ENCODE results near the gene EBLN2.

Gene EBLN2

GRCh38 chr3:73107215-73107614 lies 45.8 kb downstream of the EBLN2 start:
- TF ChIP-seq CTCF (IDR thresholded peaks at IDR 0.05; ENCODE audit: low read depth, low read length, poor library complexity, severe bottlenecking) = no peak
- TF ChIP-seq EZH2phosphoT487 (IDR thresholded peaks at IDR 0.05; ENCODE audit: borderline replicate concordance, low read length) = no peak
- no peaks in the 10 kb centered on the region for H3K79me2 ChIP-seq (ENCODE audit: control insufficient read depth, low read length)

GRCh38 chr3:73107676-73108187 lies 46.3 kb downstream of the EBLN2 start:
- no peak for TF ChIP-seq EZH2phosphoT487 (IDR thresholded peaks at IDR 0.05; ENCODE audit: borderline replicate concordance, low read length)
- no peak for TF ChIP-seq CTCF (IDR thresholded peaks at IDR 0.05; ENCODE audit: low read depth, low read length, poor library complexity, severe bottlenecking)
- H3K36me3 ChIP-seq (ENCODE audit: control insufficient read depth, low read length) = no peaks in the 10 kb centered on the region

More at GRCh38 chr3:73107215-73107614, 45.8 kb downstream of the EBLN2 start:
- H3K4me2 ChIP-seq (ENCODE audit: low read length) = no peak overlapping the region
- no peaks in the 10 kb centered on the region for H4K20me1 ChIP-seq (ENCODE audit: control insufficient read depth, insufficient read depth, low read depth, low read length)
- H3K4me3 ChIP-seq (ENCODE audit: low read length) = no peak overlapping the region
- H3K27ac ChIP-seq (ENCODE audit: low read depth, low read length) = no peak overlapping the region
- H3K9me2 ChIP-seq (replicated peaks; ENCODE audit: control insufficient read depth, low read length) = no peaks in the 10 kb centered on the region
- H3K4me1 ChIP-seq (ENCODE audit: control insufficient read depth, low read length) = no peaks in the 10 kb centered on the region
- no peaks in the 10 kb centered on the region for H3F3A ChIP-seq (ENCODE audit: control insufficient read depth, insufficient read depth)
- no peaks in the 10 kb centered on the region for H3K36me3 ChIP-seq (ENCODE audit: control insufficient read depth, low read length)
- no peaks in the 10 kb centered on the region for H3K9me3 ChIP-seq (ENCODE audit: control insufficient read depth, insufficient read depth, low read length)
- H3K27me3 ChIP-seq (ENCODE audit: control insufficient read depth, low read length) = no peaks in the 10 kb centered on the region

DNA sequence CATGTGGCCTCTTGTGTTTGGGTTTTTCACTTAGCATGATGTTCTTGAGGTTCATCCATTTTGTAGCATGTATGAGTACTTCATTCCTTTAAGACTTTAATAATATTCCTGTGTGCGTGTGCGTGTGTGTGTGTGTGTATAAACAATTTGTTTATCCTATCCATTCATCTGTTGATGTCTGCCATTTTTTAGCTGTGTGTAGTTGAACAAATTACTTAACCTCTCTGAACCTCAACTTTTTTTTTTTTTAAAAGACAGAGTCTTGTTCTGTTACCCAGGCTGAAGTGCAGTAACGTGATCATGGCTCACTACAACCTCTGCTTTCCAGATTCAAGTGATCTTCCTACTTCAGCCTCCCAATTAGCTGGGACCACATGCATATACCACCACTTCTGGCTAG lies 47.3 kb downstream of the EBLN2 start:
- H3K27ac ChIP-seq (ENCODE audit: low read depth, low read length) = no peak overlapping the region
- TF ChIP-seq EZH2phosphoT487 (IDR thresholded peaks at IDR 0.05; ENCODE audit: borderline replicate concordance, low read length) (no peak), CTCF (IDR thresholded peaks at IDR 0.05; ENCODE audit: low read depth, low read length, poor library complexity, severe bottlenecking) (no peak)
- no peaks in the 10 kb centered on the region for H3K27me3 ChIP-seq (ENCODE audit: control insufficient read depth, low read length)
- no peaks in the 10 kb centered on the region for H3K9me3 ChIP-seq (ENCODE audit: control insufficient read depth, insufficient read depth, low read length)
- no peaks in the 10 kb centered on the region for H3K9me2 ChIP-seq (replicated peaks; ENCODE audit: control insufficient read depth, low read length)
- no peaks in the 10 kb centered on the region for H3F3A ChIP-seq (ENCODE audit: control insufficient read depth, insufficient read depth)
- H3K4me3 ChIP-seq (ENCODE audit: low read length) = no peak overlapping the region
- H4K20me1 ChIP-seq (ENCODE audit: control insufficient read depth, insufficient read depth, low read depth, low read length) = no peaks in the 10 kb centered on the region
- no peaks in the 10 kb centered on the region for H3K79me2 ChIP-seq (ENCODE audit: control insufficient read depth, low read length)
- H3K4me1 ChIP-seq (ENCODE audit: control insufficient read depth, low read length) = no peaks in the 10 kb centered on the region
- H3K36me3 ChIP-seq (ENCODE audit: control insufficient read depth, low read length) = no peaks in the 10 kb centered on the region
- H3K4me2 ChIP-seq (ENCODE audit: low read length) = no peak overlapping the region

More at GRCh38 chr3:73107676-73108187, 46.3 kb downstream of the EBLN2 start:
- Histone ChIP-seq H3K4me2 (ENCODE audit: low read length) (no peak overlapping the region), H3K4me1 (ENCODE audit: control insufficient read depth, low read length) (no peaks in the 10 kb centered on the region), H3K27ac (ENCODE audit: low read depth, low read length) (no peak overlapping the region), H3K79me2 (ENCODE audit: control insufficient read depth, low read length) (no peaks in the 10 kb centered on the region), H3K9me3 (ENCODE audit: control insufficient read depth, insufficient read depth, low read length) (no peaks in the 10 kb centered on the region), H3K4me3 (ENCODE audit: low read length) (no peak overlapping the region), H3K27me3 (ENCODE audit: control insufficient read depth, low read length) (no peaks in the 10 kb centered on the region), H3F3A (ENCODE audit: control insufficient read depth, insufficient read depth) (no peaks in the 10 kb centered on the region), H4K20me1 (ENCODE audit: control insufficient read depth, insufficient read depth, low read depth, low read length) (no peaks in the 10 kb centered on the region), H3K9me2 (replicated peaks; ENCODE audit: control insufficient read depth, low read length) (no peaks in the 10 kb centered on the region)

All from DOHH2 (cell line).